GM23248 (cell line): ENCODE measurements around the gene CHKB. TPM values are rescaled to one million over a fixed set of nuclear protein-coding genes. Genes with fewer than 3 reads are reported as not detected.
"Not testable (repeated sequence)": the region's sequence is repeated elsewhere in the genome, so short reads cannot be mapped to it uniquely, and the experiment has no call there.

ENCODE experiments used
- DNase-seq: peaks from one replicate; pipeline ENCODE4 v3.0.0-alpha.2; 2015
- H2AFZ ChIP-seq: fragments of 200-600 bp; sonication (generic); 2 replicates; pipeline ENCODE4 v1.6.1; 2016; ENCODE audit warnings: antibody characterized with exemption
- H3F3A ChIP-seq: fragments of 200-600 bp; sonication (generic); 2 replicates; pipeline ENCODE4 v1.6.1; 2016; ENCODE audit warnings: mild to moderate bottlenecking, antibody characterized with exemption, mixed run types; ENCODE audit not compliant: insufficient read depth
- H3K27ac ChIP-seq: fragments of 200-600 bp; sonication (generic); 2 replicates; pipeline ENCODE4 v1.5.1; 2016; ENCODE audit warnings: mild to moderate bottlenecking
- H3K27me3 ChIP-seq: fragments of 200-600 bp; sonication (generic); replicated peaks from 2 replicates; pipeline ENCODE4 v1.6.1; 2016; ENCODE audit warnings: mild to moderate bottlenecking; ENCODE audit not compliant: insufficient read depth
- H3K36me3 ChIP-seq: fragments of 200-600 bp; sonication (generic); 2 replicates; pipeline ENCODE4 v1.6.1; 2016; ENCODE audit warnings: low read depth, mild to moderate bottlenecking
- H3K4me1 ChIP-seq: fragments of 200-600 bp; sonication (generic); 2 replicates; pipeline ENCODE4 v1.6.1; 2016; ENCODE audit warnings: mild to moderate bottlenecking; ENCODE audit not compliant: insufficient read depth
- H3K4me2 ChIP-seq: fragments of 200-600 bp; sonication (generic); one replicate; pipeline ENCODE4 v1.6.1; 2016; ENCODE audit warnings: mild to moderate bottlenecking; ENCODE audit not compliant: unreplicated experiment
- H3K4me3 ChIP-seq: fragments of 200-600 bp; sonication (generic); 2 replicates; pipeline ENCODE4 v1.5.1; 2016; ENCODE audit warnings: mild to moderate bottlenecking
- H3K79me2 ChIP-seq: fragments of 200-600 bp; sonication (generic); 2 replicates; pipeline ENCODE4 v1.6.1; 2016; ENCODE audit warnings: mild to moderate bottlenecking; ENCODE audit not compliant: insufficient read depth
- H3K9ac ChIP-seq: fragments of 200-600 bp; sonication (generic); 2 replicates; pipeline ENCODE4 v1.6.1; 2016; ENCODE audit warnings: mild to moderate bottlenecking
- H3K9me2 ChIP-seq: fragments of 200-600 bp; sonication (generic); 2 replicates; pipeline ENCODE4 v1.6.1; 2016; ENCODE audit warnings: mixed run types, mild to moderate bottlenecking, moderate library complexity; ENCODE audit not compliant: insufficient read depth
- H3K9me3 ChIP-seq: fragments of 200-600 bp; sonication (generic); one replicate; pipeline ENCODE4 v1.6.1; 2017; ENCODE audit warnings: low read depth
- H4K20me1 ChIP-seq: fragments of 200-600 bp; sonication (generic); 2 replicates; pipeline ENCODE4 v1.6.0; 2016; ENCODE audit not compliant: insufficient read depth
- EZH2 ChIP-seq: fragments of 200-600 bp; sonication (generic); IDR thresholded peaks from 2 replicates; pipeline ENCODE4 v1.6.1; 2018; ENCODE audit warnings: antibody characterized with exemption, mild to moderate bottlenecking; ENCODE audit not compliant: insufficient read depth, poor library complexity, severe bottlenecking
- EZH2phosphoT487 ChIP-seq: fragments of 200-600 bp; sonication (generic); IDR thresholded peaks from 2 replicates; pipeline ENCODE4 v1.6.1; 2018; ENCODE audit warnings: antibody characterized with exemption, moderate library complexity, mild to moderate bottlenecking, low read depth; ENCODE audit not compliant: insufficient read depth
- WGBS, 2 experiments: methylation state at CpG; one replicate each; pipeline ENCODE4 v1.1.6; 2015 to 2017; ENCODE audit warnings: low lambda C conversion rate in 2 of 2, low coverage in 1 of 2; ENCODE audit errors: missing lambda C conversion rate in 2 of 2; 5-methylcytosine and 5-hydroxymethylcytosine counted together
- in situ Hi-C: fragments of 300-500 bp; cut with MboI; formaldehyde crosslinking; loops from 2 replicates; pipeline ENCODE4 v1.15.0; 2020
- polyA plus RNA-seq: library from polyadenylated mRNA; unstranded; fragments of >200 nt; fragmentation: Nextera tagmentation; extraction: Ambion mirVana; gene quantifications from 2 replicates; pipeline ENCODE4 v1.2.1, GENCODE V29; 2016
- total RNA-seq: library from RNA; depleted of rRNA; stranded (reverse); fragments of >200 nt; shearing (Covaris generic); gene quantifications from 2 replicates; pipeline ENCODE4 v1.2.3, GENCODE V29; 2014

CHKB gene
- total and polyA plus RNA-seq, 2 experiments from 2014 or later: 41.3 to 41.7 TPM

DNA sequence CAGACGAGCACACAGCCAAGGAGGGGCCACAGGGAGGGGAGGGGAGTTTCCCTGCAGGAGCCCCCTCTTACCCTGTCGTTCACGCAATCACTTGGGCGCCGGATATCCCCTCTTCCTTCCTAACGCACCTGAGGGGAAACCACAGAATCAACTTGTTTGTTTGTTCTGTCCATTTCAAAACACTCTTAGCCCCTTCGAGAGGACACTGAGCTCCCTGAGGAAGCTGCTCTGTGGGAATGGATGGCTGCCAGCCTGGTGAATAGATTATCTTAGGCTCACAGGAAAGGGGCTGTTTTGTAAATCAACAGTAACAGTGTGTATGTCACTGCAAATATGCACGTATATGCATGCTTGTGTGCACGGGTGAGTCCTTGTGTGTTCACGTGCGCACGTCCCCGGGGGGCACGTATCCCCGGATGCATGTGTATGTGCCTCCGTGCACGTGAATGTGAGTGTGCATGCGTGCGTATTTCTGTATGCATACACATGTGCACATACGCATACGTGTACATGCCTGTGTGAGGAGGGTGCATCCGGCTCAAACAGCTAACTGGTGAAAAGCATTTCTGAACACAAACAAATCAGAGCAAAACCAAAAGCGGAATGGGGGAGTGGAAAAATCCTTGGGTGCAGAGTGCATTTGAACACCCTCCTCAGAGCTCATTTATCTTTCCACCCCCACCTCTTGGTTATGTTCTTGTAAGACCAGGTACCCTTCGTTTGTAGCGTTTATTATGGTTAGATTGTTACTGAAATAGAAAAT lies 38.1 kb upstream of the CHKB start:
- Histone ChIP-seq H2AFZ (no peak overlapping the region), H3K27me3 (no peaks in the 10 kb centered on the region), H3K79me2 (no peaks in the 10 kb centered on the region), H4K20me1 (no peaks in the 10 kb centered on the region), H3K9me3 (no peaks in the 10 kb centered on the region), H3K27ac (no peak overlapping the region), H3K36me3 (no peaks in the 10 kb centered on the region), H3K4me1 (peaks cover 8% of the 10 kb centered on the region), H3F3A (peaks cover 7% of the 10 kb centered on the region; the same call in 1 of the 2 replicates), H3K9ac (no peak overlapping the region), H3K9me2 (no peaks in the 10 kb centered on the region), H3K4me3 (0 out of 2 replicates have a peak overlapping the region, but pooled peaks have one; percentile 0), H3K4me2 (peak overlapping the region; percentile 89)
- WGBS, 2 experiments: 15 to 25% methylated on average over 24 to 25 of the region's 25 CpGs
- peak; percentile 52 for DNase-seq
- TF ChIP-seq EZH2phosphoT487: no peak
- TF ChIP-seq EZH2: no peak
- in situ Hi-C loops: no loop called here

GRCh38 chr22:50614296-50614695 lies 31.6 kb upstream of the CHKB start:
- H3K27ac ChIP-seq, H4K20me1 ChIP-seq, in situ Hi-C loops, H3K27me3 ChIP-seq, H3K9ac ChIP-seq, H3K79me2 ChIP-seq, H3K9me2 ChIP-seq, H3K4me3 ChIP-seq, DNase-seq, H3K4me1 ChIP-seq, H2AFZ ChIP-seq, H3K4me2 ChIP-seq, H3K9me3 ChIP-seq, H3F3A ChIP-seq, H3K36me3 ChIP-seq: not testable (repeated sequence)
- WGBS, 2 experiments: 66 to 73% methylated on average over 3 of the region's 3 CpGs

DNA sequence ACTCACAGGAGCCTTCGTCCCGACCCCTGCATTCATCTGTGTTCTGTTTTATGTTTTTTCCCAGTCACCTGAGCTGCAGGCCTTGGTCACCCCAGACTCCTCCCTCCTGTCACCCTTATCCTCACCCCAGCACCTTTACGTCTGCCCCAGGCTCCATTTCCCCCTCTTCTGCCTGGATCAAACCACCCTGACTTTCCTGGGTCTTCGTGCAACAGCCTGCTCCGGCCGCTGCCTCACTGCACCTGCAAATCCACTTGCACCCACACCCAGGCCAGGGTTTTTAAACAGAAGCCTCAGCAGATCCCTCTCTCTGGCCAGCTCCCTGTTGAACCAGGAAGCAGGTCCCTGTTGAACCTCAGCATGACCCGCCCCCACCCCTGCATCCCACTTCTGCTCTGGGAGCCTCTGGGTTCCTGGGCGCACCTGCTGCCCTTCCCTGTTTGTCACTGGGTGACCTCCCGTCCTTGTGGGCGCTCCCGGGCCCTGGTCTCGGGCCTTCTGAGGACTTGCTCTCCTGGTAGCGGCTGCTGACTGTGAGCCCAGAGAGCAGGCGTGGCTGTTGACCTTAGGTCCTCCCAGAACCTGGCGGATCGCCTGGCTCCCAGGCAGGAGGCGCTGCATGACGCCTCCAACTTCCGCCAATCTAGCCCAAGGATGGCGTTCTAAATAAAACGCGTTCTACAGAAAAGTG lies 30.8 kb upstream of the CHKB start:
- Histone ChIP-seq H3K9me3 (no peaks in the 10 kb centered on the region), H3F3A (no peaks in the 10 kb centered on the region), H3K36me3 (no peaks in the 10 kb centered on the region), H2AFZ (no peak overlapping the region), H3K9ac (no peak overlapping the region), H3K4me2 (no peak overlapping the region), H3K79me2 (no peaks in the 10 kb centered on the region), H3K4me1 (no peaks in the 10 kb centered on the region), H3K27me3 (no peaks in the 10 kb centered on the region), H4K20me1 (no peaks in the 10 kb centered on the region), H3K27ac (no peak overlapping the region), H3K4me3 (no peak overlapping the region), H3K9me2 (no peaks in the 10 kb centered on the region)
- TF ChIP-seq EZH2 (no peak), EZH2phosphoT487 (no peak)
- WGBS, 2 experiments: 74% methylated on average over 22 of the region's 22 CpGs
- in situ Hi-C loops: no loop called here
- no peak for DNase-seq

GRCh38 chr22:50612528-50613221 lies 30.0 kb upstream of the CHKB start:
- WGBS, 2 experiments: 31 to 36% methylated on average over 20 to 31 of the region's 31 CpGs
- H3K27ac ChIP-seq: no peak overlapping the region
- no peaks in the 10 kb centered on the region for H3K27me3 ChIP-seq
- H3K79me2 ChIP-seq: no peaks in the 10 kb centered on the region
- no peak overlapping the region for H3K9ac ChIP-seq
- H3K36me3 ChIP-seq: no peaks in the 10 kb centered on the region
- H4K20me1 ChIP-seq: no peaks in the 10 kb centered on the region
- H3K9me3 ChIP-seq: no peaks in the 10 kb centered on the region
- no peaks in the 10 kb centered on the region for H3K9me2 ChIP-seq
- H3K4me1 ChIP-seq: no peaks in the 10 kb centered on the region
- no peak overlapping the region for H3K4me2 ChIP-seq
- H3K4me3 ChIP-seq: no peak overlapping the region
- in situ Hi-C loops: no loop called here
- H3F3A ChIP-seq: no peaks in the 10 kb centered on the region
- no peak for DNase-seq
- no peak overlapping the region for H2AFZ ChIP-seq
- TF ChIP-seq EZH2phosphoT487: no peak
- no peak for TF ChIP-seq EZH2
